Adrenal gland (tissue), 5 donors: ENCODE measurements around the gene PLEKHH1.

ENCODE experiments used
- POLR2A ChIP-seq, 2 donors: fragments of 450-650 bp; IDR thresholded peaks; one replicate each; pipeline ENCODE4 v1.6.1; 2017; ENCODE audit warnings: antibody characterized with exemption in 2 of 2, mild to moderate bottlenecking in 2 of 2, moderate library complexity in 1 of 2
- TF ChIP-seq, protein P1 (sequence below), 6 experiments: fragments of 450-650 bp in 4 of 6; fragments of 200-600 bp in 2 of 6; sonication (generic) in 1 of 6; IDR thresholded peaks; 1 replicate in 5 of 6; 2 replicates in 1 of 6; pipeline versions ENCODE4 v1.5.1 to v1.8.0; 2016 to 2021; ENCODE audit warnings: antibody characterized with exemption in 6 of 6, mild to moderate bottlenecking in 2 of 6, moderate library complexity in 1 of 6
- donor health status: DM: no; HTN: no; CAD: no.

DNA sequence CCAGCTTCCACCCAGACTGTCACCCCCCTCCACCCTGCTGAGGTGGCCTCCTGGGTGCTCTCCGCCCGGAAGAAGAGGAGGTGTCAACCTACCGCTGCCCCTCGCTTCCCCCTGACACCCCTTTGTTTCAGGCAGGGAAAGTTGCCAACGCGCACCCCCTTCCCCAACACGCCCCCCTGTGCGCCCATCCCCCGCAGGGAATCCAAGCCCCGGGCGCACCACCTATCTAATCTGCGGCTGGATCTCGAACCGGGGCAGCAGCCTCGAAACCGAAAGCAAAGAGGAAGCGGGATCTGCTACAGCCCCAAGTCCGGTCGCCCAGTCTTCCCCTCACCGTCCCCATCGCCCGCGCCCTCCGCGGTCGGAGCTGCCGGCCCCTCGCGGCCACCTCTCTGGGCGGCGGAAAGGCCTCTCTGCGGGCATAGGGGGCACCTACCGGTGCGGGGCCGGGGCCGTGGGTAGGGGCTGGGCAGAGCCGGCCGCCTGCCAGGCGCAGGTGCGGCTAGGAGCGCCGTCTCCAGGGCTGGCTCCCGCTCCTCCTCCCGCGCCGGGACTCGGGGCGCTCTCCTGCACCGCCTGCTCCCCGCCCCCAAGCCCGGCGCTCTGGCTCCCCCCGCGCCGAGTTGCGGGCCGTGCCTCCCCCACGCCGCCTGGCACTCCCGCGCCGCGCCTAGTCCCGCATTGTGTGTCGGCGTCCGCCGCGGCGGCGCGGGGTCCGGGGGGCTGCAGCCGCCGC, 18.3 kb upstream of the PLEKHH1 start:
- TF ChIP-seq, protein P1, sequence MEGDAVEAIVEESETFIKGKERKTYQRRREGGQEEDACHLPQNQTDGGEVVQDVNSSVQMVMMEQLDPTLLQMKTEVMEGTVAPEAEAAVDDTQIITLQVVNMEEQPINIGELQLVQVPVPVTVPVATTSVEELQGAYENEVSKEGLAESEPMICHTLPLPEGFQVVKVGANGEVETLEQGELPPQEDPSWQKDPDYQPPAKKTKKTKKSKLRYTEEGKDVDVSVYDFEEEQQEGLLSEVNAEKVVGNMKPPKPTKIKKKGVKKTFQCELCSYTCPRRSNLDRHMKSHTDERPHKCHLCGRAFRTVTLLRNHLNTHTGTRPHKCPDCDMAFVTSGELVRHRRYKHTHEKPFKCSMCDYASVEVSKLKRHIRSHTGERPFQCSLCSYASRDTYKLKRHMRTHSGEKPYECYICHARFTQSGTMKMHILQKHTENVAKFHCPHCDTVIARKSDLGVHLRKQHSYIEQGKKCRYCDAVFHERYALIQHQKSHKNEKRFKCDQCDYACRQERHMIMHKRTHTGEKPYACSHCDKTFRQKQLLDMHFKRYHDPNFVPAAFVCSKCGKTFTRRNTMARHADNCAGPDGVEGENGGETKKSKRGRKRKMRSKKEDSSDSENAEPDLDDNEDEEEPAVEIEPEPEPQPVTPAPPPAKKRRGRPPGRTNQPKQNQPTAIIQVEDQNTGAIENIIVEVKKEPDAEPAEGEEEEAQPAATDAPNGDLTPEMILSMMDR (IDR thresholded peaks at IDR 0.05): no peak
- peak in 1 of 2 donors; percentile 34 for TF ChIP-seq POLR2A (IDR thresholded peaks at IDR 0.05)
